ENCODE data around the gene RHEB.

Gene RHEB

GRCh38 chr7:151514461-151515275 is 5.0 kb downstream of the RHEB start:
- no peak for TF ChIP-seq Cebpa-rat (IDR thresholded peaks at IDR 0.05)
- H3K4me3 ChIP-seq: no peak overlapping the region
- H3K27me3 ChIP-seq: no peaks in the 10 kb centered on the region
- H3K9ac ChIP-seq: no peak overlapping the region
- H3K4me1 ChIP-seq: peaks cover 23% of the 10 kb centered on the region
- H3K9me3 ChIP-seq: peaks cover 66% of the 10 kb centered on the region
- peaks cover 96% of the 10 kb centered on the region for H4K20me1 ChIP-seq
- H3K4me2 ChIP-seq: no peak overlapping the region
- no peak overlapping the region for H3K27ac ChIP-seq
- peaks cover 68% of the 10 kb centered on the region for H3K36me3 ChIP-seq

GRCh38 chr7:151513133-151513532 is 6.6 kb downstream of the RHEB start:
- H3K4me1 ChIP-seq: peaks cover 38% of the 10 kb centered on the region
- TF ChIP-seq Cebpa-rat (IDR thresholded peaks at IDR 0.05): no peak
- H3K36me3 ChIP-seq: peaks cover 83% of the 10 kb centered on the region

DNA sequence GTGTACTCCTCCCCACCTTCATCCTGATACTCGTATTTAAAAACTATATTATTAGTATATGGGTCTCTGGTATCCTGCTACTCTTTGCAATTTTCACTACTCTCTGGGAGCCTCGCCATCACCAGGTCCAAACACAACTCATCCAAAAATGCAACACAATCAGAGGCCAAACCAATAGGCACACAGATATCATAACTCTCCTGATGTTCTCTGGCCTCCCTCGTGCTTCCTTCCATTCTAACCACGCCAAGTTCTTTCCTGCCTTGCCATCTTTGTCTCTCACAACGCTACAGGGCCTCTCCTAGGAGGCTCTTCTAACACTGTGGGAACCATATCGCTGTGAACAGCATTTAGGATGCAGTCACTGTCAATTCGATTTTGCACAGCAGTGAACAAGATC is 7.3 kb downstream of the RHEB start:
- Histone ChIP-seq H3K9ac (no peak overlapping the region), H3K27ac (no peak overlapping the region), H3K9me3 (peaks cover 77% of the 10 kb centered on the region), H3K4me2 (no peak overlapping the region), H3K4me1 (peaks cover 37% of the 10 kb centered on the region), H3K4me3 (no peak overlapping the region), H4K20me1 (peaks cover 100% of the 10 kb centered on the region), H3K36me3 (peaks cover 87% of the 10 kb centered on the region), H3K27me3 (no peaks in the 10 kb centered on the region)
- no peak for TF ChIP-seq Cebpa-rat (IDR thresholded peaks at IDR 0.05)

More at GRCh38 chr7:151513133-151513532, 6.6 kb downstream of the RHEB start:
- H4K20me1 ChIP-seq: peaks cover 100% of the 10 kb centered on the region
- H3K9me3 ChIP-seq: peaks cover 77% of the 10 kb centered on the region
- no peak overlapping the region for H3K27ac ChIP-seq
- H3K4me2 ChIP-seq: no peak overlapping the region
- H3K9ac ChIP-seq: no peak overlapping the region
- H3K4me3 ChIP-seq: no peak overlapping the region
- no peaks in the 10 kb centered on the region for H3K27me3 ChIP-seq

DNA sequence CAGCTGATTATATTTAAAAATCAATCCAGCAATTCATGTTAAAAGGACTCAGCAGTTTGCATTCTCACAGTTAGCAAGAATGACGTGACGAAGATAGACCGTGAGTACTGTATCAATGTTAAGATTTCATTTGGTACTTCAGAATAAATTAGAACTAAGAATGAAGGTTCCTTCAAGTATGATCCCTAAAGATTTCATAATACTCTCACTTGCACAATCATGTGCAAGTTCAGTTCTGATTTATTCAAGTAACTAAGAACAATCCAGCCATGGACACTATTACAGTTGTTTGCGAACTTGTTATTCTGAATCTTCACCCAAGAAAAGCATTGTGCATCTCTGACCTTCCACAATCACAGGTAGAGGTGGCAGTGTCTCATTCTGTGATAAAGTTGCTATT is 7.7 kb downstream of the RHEB start:
- H3K36me3 ChIP-seq: peaks cover 90% of the 10 kb centered on the region
- H3K27ac ChIP-seq: no peak overlapping the region
- peaks cover 100% of the 10 kb centered on the region for H4K20me1 ChIP-seq
- H3K4me1 ChIP-seq: peaks cover 33% of the 10 kb centered on the region
- H3K27me3 ChIP-seq: no peaks in the 10 kb centered on the region
- no peak for TF ChIP-seq Cebpa-rat (IDR thresholded peaks at IDR 0.05)
- no peak overlapping the region for H3K4me3 ChIP-seq
- no peak overlapping the region for H3K4me2 ChIP-seq
- no peak overlapping the region for H3K9ac ChIP-seq
- peaks cover 77% of the 10 kb centered on the region for H3K9me3 ChIP-seq

DNA sequence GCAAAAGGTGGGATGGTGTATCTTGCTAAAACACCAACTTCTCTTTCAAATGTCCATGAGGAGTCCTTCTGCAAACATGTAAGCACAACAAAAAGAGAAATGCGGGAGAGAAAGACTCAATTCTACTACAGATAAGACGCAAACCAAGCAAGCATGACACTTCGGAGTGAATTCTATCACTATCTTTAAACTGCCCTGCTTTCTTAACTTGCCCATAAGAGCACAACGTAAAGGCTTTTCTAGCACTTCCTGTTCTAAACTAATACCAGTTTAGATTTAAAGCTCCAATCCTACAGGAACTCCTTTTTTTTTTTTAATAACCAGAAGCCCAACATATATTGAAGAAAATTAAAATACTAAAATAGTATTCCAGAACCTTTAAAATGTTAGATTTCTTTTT is 8.4 kb downstream of the RHEB start:
- Histone ChIP-seq H3K27ac (no peak overlapping the region), H3K9me3 (peaks cover 83% of the 10 kb centered on the region), H3K4me1 (peaks cover 26% of the 10 kb centered on the region; the same call in 1 of the 2 replicates), H3K27me3 (no peaks in the 10 kb centered on the region), H4K20me1 (peaks cover 100% of the 10 kb centered on the region), H3K9ac (no peak overlapping the region), H3K4me2 (no peak overlapping the region), H3K4me3 (no peak overlapping the region), H3K36me3 (peaks cover 91% of the 10 kb centered on the region)
- TF ChIP-seq Cebpa-rat (IDR thresholded peaks at IDR 0.05): no peak

GRCh38 chr7:151509670-151510333 is 9.9 kb downstream of the RHEB start:
- Histone ChIP-seq H3K36me3 (peaks cover 88% of the 10 kb centered on the region), H3K4me2 (0 out of 2 replicates have a peak overlapping the region, but pooled peaks have one; percentile 12), H3K4me1 (peaks cover 20% of the 10 kb centered on the region; the same call in 1 of the 2 replicates), H3K9me3 (peaks cover 80% of the 10 kb centered on the region), H3K9ac (no peak overlapping the region), H4K20me1 (peaks cover 100% of the 10 kb centered on the region), H3K27ac (no peak overlapping the region), H3K4me3 (no peak overlapping the region), H3K27me3 (no peaks in the 10 kb centered on the region)
- TF ChIP-seq Cebpa-rat (IDR thresholded peaks at IDR 0.05): no peak

DNA sequence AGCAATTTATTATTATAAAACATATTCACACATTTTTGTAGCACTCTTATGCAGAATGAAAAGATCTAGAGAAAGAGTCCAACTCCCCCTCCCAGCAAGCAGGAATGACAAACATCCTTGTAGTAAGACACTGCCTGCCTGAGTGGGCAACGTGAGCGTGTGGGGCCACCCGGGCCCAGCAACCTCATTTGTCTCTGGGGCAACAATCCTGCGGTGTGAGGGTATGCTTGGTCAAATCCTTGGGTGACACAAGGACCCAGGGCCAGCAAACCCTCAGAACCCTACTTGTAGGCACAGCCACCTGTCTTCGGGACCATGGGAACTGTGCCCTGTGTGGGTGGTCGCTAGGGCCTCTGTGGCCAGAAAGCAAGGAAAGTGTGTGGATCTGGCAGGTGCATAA is 10.7 kb downstream of the RHEB start:
- Histone ChIP-seq H3K27ac (no peak overlapping the region), H3K36me3 (peaks cover 86% of the 10 kb centered on the region), H3K4me2 (0 out of 2 replicates have a peak overlapping the region, but pooled peaks have one; percentile 12), H3K9ac (no peak overlapping the region), H3K4me1 (peaks cover 20% of the 10 kb centered on the region; the same call in 1 of the 2 replicates), H3K9me3 (peaks cover 80% of the 10 kb centered on the region), H4K20me1 (peaks cover 100% of the 10 kb centered on the region), H3K27me3 (no peaks in the 10 kb centered on the region), H3K4me3 (no peak overlapping the region)
- TF ChIP-seq Cebpa-rat (IDR thresholded peaks at IDR 0.05): no peak

- H3K36me3 ChIP-seq: peaks cover 84% of the 10 kb centered on the region
- H3K9me3 ChIP-seq: peaks cover 80% of the 10 kb centered on the region
- peaks cover 100% of the 10 kb centered on the region for H4K20me1 ChIP-seq
- H3K4me1 ChIP-seq: peaks cover 20% of the 10 kb centered on the region; the same call in 1 of the 2 replicates
- no peak for TF ChIP-seq Cebpa-rat (IDR thresholded peaks at IDR 0.05)
- H3K27me3 ChIP-seq: no peaks in the 10 kb centered on the region
- no peak overlapping the region for H3K9ac ChIP-seq
- no peak overlapping the region for H3K4me3 ChIP-seq
- no peak overlapping the region for H3K27ac ChIP-seq
- no peak overlapping the region for H3K4me2 ChIP-seq
These were observed 11.9 kb downstream of the RHEB start for GRCh38 chr7:151507806-151508205.

DNA sequence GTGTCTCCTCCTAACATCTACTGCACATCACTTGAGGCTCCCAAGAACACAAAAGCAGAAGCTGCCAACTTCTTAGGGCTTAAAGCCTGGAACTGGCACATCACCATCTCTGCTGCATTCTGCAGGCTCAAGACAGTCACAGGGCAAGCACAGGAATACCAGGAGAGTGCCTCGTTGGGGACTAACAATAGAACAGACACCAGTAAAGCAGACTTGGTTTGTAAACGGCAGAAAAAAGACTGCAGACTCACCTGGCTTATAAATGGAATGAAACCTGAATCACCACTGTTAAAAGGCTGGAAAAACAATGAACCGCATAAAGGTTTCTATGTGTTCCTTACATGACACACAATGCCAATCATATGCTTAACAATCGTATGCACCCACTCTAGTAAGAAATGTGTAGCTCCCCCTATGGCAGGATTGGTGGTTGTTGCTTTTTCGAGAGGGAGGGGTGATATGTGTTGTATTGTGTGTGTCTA is 12.8 kb downstream of the RHEB start:
- Histone ChIP-seq H3K9me3 (peaks cover 80% of the 10 kb centered on the region), H3K9ac (no peak overlapping the region), H3K27ac (no peak overlapping the region), H3K4me2 (no peak overlapping the region), H4K20me1 (peaks cover 100% of the 10 kb centered on the region), H3K36me3 (peaks cover 84% of the 10 kb centered on the region), H3K4me3 (no peak overlapping the region), H3K27me3 (no peaks in the 10 kb centered on the region), H3K4me1 (peaks cover 20% of the 10 kb centered on the region; the same call in 1 of the 2 replicates)
- no peak for TF ChIP-seq Cebpa-rat (IDR thresholded peaks at IDR 0.05)

Data from BLaER1 (cell line).